22Rv1 (cell line): Measurements from ENCODE around the gene NPC1.

ENCODE experiments used
- H3K27ac ChIP-seq: fragments of 450-650 bp; 2 replicates; pipeline ENCODE4 v1.5.1; 2017
- CTCF ChIP-seq: fragments of 450-650 bp; IDR thresholded peaks from 2 replicates; pipeline ENCODE4 v1.5.1; 2017; ENCODE audit warnings: mild to moderate bottlenecking
- ZFX ChIP-seq: fragments of 450-650 bp; IDR thresholded peaks from 2 replicates; pipeline ENCODE4 v1.6.1; 2017; ENCODE audit warnings: antibody characterized with exemption, borderline replicate concordance

NPC1 gene

DNA sequence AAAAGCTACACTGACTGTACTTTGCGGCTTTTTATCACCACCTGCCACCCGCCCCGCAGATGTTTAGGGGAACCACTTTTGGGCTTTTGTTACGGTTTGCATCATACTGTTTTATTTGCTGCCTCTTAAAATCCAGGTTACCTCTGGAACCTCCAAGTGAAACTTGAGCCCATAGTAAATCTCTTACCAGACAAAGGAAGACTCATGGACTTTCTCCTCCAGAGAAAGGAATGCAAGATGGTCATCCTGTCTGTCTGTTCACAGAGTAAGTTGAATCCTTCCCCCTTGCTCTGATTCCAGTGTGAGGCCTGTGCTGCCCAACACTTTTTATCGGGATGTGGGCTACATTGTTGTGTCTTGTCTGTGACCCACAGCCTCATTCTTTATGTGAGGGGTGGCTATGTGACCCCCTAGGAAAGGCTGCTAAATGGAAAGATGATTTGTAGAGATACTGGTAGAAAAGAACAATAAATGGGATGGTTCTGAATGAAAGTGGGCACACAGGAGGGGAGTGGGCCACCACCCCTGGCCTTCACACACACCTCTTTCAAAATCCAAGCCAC lies 59.7 kb downstream of the NPC1 start:
- no peak overlapping the region for H3K27ac ChIP-seq
- TF ChIP-seq ZFX (no peak), CTCF (no peak)

- no peak for TF ChIP-seq ZFX
- no peak for TF ChIP-seq CTCF
These were observed 62.0 kb downstream of the NPC1 start for GRCh38 chr18:23524213-23524707.

DNA sequence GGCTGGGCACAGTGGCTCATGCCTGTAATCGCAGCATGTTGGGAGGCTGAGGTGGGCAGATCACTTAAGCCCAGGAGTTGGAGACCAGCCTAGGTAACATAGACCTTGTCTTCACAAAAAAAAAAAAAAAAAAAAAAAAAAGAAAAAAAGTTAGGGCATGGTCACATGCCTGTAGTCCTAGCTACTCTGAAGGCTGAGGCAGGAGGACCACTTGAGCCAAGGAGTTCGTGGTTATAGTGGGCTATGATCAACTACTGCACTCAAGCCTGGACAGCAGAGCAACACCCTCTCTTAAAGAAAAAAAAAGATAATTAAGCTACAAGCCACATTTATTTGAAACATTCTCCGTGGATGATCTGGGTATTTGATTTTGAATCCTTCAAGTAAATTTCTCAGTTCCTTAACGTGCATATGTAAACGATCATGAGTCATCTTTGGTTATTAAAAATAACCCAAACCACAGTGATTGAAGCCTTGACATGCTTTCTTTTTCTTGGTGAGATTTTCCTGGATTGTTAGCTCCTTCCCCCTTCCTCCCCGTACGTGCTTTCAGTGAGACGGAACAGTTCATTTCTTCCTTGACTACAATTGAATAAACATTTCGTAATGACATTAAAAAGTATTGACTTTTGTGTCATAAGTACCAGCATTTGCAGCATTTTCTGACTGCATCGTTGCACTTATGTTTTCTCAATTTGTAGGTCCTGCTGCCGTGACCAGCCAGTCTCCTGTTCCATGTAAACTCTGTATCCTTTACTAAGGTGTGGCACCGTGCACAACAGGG lies 62.7 kb downstream of the NPC1 start:
- TF ChIP-seq ZFX, result no peak
- TF ChIP-seq CTCF, result no peak
- H3K27ac ChIP-seq, result no peak overlapping the region

More at GRCh38 chr18:23524213-23524707, 62.0 kb downstream of the NPC1 start:
- H3K27ac ChIP-seq, result no peak overlapping the region

- no peak overlapping the region for H3K27ac ChIP-seq
- TF ChIP-seq CTCF (no peak), ZFX (no peak)
These were observed 64.4 kb downstream of the NPC1 start for GRCh38 chr18:23521907-23522306.

GRCh38 chr18:23521271-23521670 lies 65.0 kb downstream of the NPC1 start:
- TF ChIP-seq ZFX (no peak), CTCF (no peak)
- H3K27ac ChIP-seq, result no peak overlapping the region

DNA sequence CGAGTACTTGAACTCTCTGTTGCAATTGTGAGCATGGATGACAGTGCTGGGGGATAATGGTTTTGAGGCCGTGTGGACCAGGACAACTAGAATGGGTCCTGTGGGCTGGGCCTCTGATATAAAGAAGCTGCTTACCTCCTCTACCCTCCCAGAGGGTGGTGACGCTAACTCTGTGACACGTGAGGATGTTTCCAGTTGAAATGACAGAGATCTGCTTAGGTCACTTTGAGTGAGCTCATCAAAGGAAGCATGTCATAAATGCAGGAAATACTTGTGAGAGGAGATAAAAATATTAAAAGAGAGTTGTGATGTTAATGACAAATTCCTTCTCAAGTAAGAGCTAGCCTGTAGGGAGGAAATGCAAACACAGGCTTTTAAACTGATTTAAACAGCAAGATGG lies 66.6 kb downstream of the NPC1 start:
- H3K27ac ChIP-seq, result no peak overlapping the region
- TF ChIP-seq CTCF (no peak), ZFX (no peak)

DNA sequence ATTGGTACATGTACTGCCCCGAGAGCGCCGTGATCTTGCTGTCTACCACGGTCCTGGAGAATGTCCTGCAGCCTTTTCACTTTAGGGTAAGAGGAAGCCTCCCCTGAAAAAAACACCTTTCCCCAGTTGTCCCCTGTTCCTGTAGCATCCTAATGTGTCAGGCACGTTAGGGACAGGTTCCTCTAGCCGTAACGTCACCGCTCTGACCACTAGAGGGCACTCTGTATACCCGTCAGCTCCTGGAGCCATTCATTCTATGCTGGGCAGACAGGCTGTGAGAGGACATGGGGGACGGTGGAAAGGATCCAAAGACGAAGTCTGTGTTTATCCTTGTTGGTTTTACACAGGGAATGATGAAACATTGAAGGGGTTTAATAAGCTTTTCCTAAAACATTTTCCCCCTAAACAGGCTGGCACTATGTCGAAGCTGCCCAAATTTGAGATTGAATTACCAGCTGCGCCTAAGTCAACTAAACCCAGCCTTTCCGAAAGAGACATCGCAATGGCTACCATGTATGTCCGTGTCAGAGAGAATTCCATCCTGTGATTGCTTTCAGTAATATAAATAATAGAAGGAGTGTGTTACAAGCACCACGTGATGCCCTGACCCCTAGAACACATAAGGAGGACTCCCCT lies 70.3 kb downstream of the NPC1 start:
- H3K27ac ChIP-seq, result no peak overlapping the region
- TF ChIP-seq CTCF (peak; percentile 93), ZFX (no peak)
